HG02884 (cell line): ENCODE results near the gene KIF26A.
"Not testable (repeated sequence)": the region's sequence is repeated elsewhere in the genome, so short reads cannot be mapped to it uniquely, and the experiment has no call there.

Experiments used
- ATAC-seq: cut with Tn5 transposase; IDR thresholded peaks from one replicate; pipeline ENCODE4 v1.9.1; 2021; ENCODE audit warnings: mild to moderate bottlenecking, moderate library complexity; ENCODE audit not compliant: unreplicated experiment

KIF26A gene

GRCh38 chr14:104220215-104221070 is 82.1 kb downstream of the KIF26A start:
- no peak for ATAC-seq

DNA sequence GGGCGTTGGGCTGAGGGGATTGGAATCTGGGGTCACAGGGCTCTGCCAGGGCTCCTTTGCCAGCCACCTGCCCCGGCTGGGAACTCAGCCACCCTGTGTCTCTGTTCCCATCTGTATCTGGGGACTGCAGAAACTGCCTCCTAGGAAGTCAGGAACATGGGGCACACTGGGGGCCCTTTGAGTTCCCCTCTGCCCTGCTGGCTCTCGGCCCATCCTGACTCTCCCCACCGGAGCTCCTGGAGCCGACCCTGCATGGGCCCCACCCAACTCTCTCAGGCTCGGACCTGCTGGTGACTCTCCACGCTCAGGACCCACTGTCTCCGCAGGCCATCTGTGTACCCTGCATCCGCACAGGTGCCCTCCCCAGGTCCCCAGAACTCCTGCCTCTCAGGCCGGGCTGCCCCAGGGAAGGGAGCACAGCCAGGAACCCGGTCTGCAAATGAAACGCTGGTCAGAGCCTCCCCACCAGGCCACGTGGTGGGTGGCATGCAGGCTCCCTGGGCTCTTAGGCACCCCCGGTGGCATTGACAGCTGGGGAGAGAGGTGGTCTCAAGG is 82.8 kb downstream of the KIF26A start:
- ATAC-seq: no peak

DNA sequence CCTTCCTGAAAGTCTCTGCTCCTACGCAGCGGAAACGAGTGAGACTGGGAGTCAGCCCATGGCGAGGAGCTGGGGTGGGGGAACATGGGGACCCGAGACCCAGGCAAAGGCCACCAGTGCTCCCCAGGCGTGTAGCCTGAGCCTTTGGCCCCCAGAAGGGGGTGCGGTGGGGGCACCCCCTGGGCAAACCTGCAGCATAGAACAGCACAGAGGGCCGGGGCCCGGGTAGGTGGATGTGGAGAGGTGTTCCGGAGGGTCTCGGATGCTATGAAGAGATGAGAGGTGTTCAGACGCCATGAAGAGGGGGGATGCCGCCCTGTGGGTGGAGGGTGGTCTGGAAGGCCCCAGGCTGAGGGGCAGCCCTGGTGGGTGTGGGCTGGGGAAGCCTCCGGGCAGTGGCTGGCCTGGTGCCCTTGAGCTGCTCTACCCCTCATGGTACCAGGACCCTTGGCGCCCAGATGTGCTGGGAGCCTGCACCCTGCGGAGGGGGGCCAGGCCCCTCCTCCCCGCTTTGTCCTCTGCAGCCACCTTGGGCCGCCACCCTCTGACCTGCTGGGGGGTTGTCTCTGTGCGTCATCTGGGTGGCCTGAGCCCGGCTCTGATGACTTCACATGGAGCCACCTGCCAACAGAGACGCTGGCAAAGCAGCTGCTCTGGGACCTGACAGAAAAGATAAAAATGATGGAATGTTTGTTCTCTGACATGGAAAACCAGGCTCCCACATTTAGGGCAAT is 83.4 kb downstream of the KIF26A start:
- ATAC-seq: no peak

GRCh38 chr14:104222396-104223036 is 84.1 kb downstream of the KIF26A start:
- ATAC-seq: no peak

DNA sequence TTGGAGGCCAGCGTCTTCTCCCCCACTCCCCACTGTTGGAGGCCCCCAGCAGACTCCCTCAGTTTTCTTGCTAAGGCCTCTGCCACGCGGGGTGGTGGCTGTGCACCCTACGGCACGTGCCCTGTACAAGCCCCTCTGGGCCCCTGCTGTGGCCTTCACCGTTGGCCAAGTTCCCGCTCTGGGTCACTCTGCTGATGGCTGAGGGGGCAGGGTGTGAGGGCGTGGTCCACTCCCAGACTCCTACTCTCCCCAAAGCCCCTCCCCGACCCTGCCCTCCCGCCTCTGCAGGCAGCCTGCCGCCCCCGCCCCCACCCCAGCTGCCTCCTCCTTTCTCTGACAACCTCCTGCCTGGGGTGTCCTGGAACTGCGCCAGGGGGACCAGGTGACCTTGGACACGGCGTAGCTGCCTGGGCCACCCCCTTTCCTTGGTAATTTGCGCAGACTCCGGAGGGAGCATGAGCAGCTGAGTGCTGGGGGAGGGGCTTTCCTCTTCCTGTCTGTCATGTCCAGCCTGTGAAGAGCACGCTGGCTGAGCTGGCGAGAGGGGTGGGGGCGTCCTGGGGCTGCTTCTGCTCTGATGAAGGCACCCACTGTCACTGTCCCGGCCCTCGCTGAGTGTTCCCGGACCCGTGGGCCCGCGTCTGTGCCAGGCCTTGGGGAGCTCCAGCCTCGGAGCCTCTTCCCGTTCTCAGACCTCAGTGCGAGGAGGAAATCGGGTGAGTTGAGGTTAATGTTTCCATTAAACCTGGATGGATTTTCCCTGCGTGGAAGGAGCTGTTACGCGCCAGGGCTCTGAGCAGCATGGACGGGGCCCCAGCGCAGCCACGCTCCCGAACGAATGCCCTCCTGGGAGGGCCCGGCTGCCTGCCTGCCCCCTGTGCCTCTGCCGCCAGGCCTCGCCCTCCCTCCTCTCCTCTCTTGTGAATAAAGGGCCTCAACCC is 85.0 kb downstream of the KIF26A start:
- ATAC-seq: no peak

DNA sequence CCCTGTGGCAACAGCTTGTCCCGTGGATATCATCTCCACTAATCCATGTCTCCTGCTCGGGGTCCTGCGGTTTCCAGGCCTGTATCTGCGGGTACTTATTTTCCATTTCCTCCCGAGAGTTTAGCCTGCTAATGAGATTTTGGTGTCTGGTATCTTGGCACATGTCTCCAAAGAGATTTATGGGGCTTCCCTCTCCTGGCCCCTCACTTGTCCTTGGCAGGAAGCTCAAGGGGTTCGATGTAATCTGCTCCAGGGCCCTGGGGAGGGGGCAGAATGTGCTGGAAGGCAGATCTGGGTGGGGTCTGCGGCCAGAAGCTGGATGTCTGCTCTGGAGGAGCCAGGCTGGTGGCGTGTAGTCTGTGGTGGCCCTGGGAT is 85.7 kb downstream of the KIF26A start:
- no peak for ATAC-seq

GRCh38 chr14:104224506-104225277 is 86.3 kb downstream of the KIF26A start:
- no peak for ATAC-seq

DNA sequence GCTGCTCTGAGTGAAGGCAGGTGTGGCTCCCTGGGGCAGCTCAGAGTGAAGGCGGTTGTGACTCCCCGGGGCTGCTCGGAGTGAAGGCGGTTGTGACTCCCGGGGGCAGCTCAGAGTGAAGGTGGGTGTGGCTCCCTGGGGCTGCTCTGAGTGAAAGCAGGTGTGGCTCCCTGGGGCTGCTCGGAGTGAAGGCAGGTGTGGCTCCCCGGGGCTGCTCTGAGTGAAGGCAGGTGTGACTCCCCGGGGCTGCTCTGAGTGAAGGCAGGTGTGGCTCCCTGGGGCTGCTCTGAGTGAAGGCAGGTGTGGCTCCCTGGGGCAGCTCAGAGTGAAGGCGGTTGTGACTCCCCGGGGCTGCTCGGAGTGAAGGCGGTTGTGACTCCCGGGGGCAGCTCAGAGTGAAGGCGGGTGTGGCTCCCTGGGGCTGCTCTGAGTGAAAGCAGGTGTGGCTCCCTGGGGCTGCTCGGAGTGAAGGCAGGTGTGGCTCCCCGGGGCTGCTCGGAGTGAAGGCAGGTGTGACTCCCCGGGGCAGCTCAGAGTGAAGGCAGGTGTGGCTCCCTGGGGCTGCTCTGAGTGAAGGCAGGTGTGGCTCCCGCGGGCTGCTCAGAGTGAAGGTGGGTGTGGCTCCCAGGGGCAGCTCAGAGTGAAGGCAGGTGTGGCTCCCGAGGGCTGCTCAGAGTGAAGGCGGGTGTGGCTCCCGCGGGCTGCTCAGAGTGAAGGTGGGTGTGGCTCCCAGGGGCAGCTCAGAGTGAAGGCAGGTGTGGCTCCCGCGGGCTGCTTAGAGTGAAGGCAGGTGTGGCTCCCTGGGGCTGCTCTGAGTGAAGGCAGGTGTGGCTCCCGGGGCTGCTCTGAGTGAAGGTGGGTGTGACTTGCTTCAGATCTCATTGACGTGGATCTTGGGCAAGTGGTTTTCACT is 87.1 kb downstream of the KIF26A start:
- not testable (repeated sequence) for ATAC-seq

DNA sequence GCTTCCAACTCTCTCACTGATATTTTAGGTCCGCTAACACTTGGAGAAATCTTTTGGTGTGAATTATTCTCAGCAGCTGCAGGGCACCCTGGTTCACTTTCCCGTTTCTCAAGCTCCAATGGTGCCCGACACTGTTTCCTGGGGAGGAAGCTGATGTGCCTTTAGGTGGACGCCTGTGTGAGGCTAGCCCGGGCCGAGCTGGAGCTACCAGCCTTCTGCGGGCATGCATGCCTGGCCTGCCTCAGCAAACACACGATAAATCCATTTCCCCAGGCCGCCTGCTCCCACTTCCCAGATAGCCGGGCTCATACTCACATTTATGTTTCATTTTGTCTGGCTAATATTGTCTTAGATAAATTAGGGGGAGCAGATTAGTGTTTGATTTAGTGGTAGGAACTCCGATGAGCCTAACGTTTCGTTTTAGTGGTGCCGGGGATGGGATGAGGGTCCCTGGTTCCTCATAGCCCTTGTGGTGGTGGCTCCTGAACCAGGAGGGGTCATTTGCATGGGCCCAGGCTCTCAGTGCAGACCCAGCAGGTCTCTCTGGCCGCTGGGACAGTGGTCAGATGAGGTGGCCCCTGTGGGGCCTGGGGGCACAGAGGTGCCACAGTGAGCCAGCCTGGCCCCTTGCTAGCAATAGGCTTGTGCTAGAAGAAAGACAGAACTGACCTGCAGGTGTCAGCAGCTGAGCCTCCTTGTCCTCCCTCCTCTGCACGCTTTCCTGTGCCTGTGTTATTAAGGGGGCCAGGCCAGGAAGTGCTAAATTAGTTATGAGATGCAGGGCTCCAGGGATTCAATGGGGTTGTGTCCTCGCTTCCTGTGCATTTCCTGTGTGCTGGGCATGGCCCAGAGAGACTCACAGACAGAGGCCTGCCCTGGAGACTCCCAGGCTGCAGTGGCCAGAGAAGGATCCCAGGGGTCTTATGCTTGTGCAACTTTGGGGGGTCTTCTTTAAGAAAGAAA is 88.3 kb downstream of the KIF26A start:
- ATAC-seq: no peak

DNA sequence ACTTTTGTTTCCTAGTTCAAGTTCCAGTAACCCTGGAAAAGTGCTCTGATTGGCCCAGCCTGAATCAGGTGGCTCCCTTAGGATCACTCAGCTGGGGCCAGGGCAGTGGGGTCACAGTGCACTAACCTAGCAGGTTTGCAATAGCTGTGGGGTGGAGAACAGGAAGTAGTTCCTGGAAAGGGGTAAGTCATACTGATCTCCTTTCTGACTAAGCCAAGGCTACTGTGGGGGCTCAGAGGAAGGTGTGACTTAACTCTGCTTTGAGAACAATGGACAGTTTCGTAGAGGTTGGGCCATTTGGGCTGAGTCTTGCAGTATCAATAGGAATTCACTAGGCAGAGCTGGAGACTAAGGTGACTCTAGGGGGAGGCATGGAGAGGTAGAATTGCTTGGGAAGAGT is 89.4 kb downstream of the KIF26A start:
- no peak for ATAC-seq

GRCh38 chr14:104228221-104228620 is 89.8 kb downstream of the KIF26A start:
- ATAC-seq: no peak

DNA sequence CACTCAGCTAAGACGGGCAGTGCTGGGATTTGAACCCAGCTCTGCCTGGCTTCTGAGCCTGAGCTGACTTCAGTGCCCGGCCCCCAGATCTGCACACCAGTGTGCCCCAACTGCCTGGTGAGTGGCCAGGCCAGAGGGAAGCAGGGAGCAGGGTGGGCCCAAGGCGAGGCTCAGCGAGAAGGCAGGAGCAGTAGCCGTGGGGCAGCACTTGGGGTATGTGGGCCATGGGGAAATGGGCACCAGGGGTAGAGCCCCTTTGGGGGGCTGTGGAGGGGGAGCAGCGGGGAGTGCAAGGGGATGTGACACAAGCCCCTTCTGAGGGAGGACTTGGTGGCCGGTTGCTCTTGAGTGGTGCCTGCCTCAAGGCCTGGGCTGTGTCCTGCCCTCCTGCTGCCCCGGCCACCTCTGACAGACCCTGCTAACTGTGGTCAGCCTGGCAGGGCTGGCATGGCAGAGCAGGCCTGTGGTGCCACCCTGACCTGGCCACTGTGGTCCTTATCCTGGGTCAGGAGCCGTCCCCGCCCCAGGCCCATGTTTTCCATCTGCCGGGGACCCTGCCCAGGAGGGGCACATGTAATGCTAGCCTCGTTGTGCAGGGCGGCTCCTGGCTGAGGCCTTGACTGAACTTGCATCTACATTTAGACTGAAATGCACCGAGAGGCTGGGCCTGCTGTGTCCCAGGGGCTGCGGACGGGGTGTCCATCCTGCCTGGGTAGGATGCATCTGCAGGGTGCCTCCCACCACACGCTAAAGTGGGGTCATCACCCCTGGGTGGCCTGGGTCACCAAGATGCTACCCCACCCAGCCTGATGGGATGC is 90.5 kb downstream of the KIF26A start:
- no peak for ATAC-seq

- no peak for ATAC-seq
Measured at GRCh38 chr14:104229534-104230055, 91.2 kb downstream of the KIF26A start.

DNA sequence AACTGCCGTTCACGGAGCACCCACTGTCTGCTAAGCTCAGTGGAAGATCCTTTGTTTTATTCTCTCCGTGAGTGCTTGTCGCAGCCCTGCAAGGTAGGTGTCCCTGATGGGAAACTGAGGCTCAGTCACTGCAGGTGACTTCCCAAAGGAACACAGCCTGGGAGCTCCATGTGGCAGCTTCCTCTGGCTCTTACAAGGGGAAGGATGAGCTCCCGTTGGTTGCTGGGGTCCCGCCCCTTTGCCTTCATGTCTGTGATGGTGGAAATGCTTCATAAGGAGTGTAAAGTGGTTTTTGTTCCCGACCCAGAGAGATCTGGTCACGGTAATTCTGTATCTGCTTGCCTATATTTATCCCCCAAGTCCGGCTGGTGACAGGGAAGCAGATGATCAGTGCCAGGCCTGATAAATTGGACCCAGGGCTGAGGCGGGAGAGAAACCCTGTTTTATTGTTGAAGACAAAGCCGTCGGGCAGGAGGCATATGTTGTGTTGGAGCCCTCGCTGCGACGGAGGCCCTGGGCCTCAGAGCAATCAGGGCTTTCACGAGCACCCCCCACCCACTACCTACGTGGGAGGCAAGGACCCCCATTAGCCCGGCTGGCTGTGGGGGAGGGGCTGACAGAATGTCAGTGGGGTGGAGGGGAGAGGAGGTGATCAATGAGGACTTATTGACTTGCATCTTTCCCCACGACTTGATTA is 91.9 kb downstream of the KIF26A start:
- ATAC-seq: no peak
